ENCODE results near the gene UBE2L3. TPM values are rescaled to one million over a fixed set of nuclear protein-coding genes. Genes with fewer than 3 reads are reported as not detected.
"Not testable (repeated sequence)": the region's sequence is repeated elsewhere in the genome, so short reads cannot be mapped to it uniquely, and the experiment has no call there.

Gene UBE2L3
- total RNA-seq, 4 donors from 2014 or later: 12.1 to 41.6 (median 24.1) TPM

- H3K27me3 ChIP-seq; intact Hi-C loops (cut with DNase I; ENCODE audit: low total_unique reads); H3K4me3 ChIP-seq; H3K4me1 ChIP-seq; H3K36me3 ChIP-seq; DNase-seq; H3K27ac ChIP-seq; H3K9me3 ChIP-seq: not testable (repeated sequence)
Observed at GRCh38 chr22:21559345-21560125, 8.0 kb upstream of the UBE2L3 start.

- intact Hi-C loops (cut with DNase I; ENCODE audit: low total_unique reads); H3K27me3 ChIP-seq; H3K9me3 ChIP-seq; H3K27ac ChIP-seq; H3K36me3 ChIP-seq; H3K4me3 ChIP-seq; H3K4me1 ChIP-seq; DNase-seq: not testable (repeated sequence)
Observed at GRCh38 chr22:21560657-21561056, 6.9 kb upstream of the UBE2L3 start.

- Histone ChIP-seq H3K36me3 (no peaks in the 10 kb centered on the region), H3K4me1 (peaks cover 0 to 5% of the 10 kb centered on the region in 2 donors), H3K9me3 (no peaks in the 10 kb centered on the region), H3K27me3 (no peaks in the 10 kb centered on the region), H3K27ac (no peak overlapping the region), H3K4me3 (no peak overlapping the region)
- TF ChIP-seq POLR2A (IDR thresholded peaks at IDR 0.05) (no peak), CTCF (IDR thresholded peaks at IDR 0.05) (no peak)
- no peak for DNase-seq
- intact Hi-C loops (cut with DNase I; ENCODE audit: low total_unique reads): no loop called here
Observed at GRCh38 chr22:21563912-21564311, 3.6 kb upstream of the UBE2L3 start.

GRCh38 chr22:21564411-21564810, 3.1 kb upstream of the UBE2L3 start:
- no peak for DNase-seq
- Histone ChIP-seq H3K36me3 (no peaks in the 10 kb centered on the region), H3K4me3 (no peak overlapping the region), H3K9me3 (no peaks in the 10 kb centered on the region), H3K4me1 (peaks cover 0 to 8% of the 10 kb centered on the region in 2 donors), H3K27ac (no peak overlapping the region), H3K27me3 (no peaks in the 10 kb centered on the region)
- no peak for TF ChIP-seq CTCF (IDR thresholded peaks at IDR 0.05)
- no peak for TF ChIP-seq POLR2A (IDR thresholded peaks at IDR 0.05)
- intact Hi-C loops (cut with DNase I; ENCODE audit: low total_unique reads): no loop called here

GRCh38 chr22:21568347-21569075, 997 bp downstream of the UBE2L3 start:
- peak overlapping the region; percentile 49 to 56 for H3K4me3 ChIP-seq
- H3K27me3 ChIP-seq: no peaks in the 10 kb centered on the region
- H3K36me3 ChIP-seq: no peaks in the 10 kb centered on the region
- H3K4me1 ChIP-seq: peaks cover 0 to 24% of the 10 kb centered on the region in 2 donors
- H3K27ac ChIP-seq: peak overlapping the region; percentile 77 to 81
- no peak for TF ChIP-seq POLR2A (IDR thresholded peaks at IDR 0.05)
- TF ChIP-seq CTCF (IDR thresholded peaks at IDR 0.05): no peak
- no peak for DNase-seq
- no peaks in the 10 kb centered on the region for H3K9me3 ChIP-seq
- intact Hi-C loops (cut with DNase I; ENCODE audit: low total_unique reads): no loop called here

GRCh38 chr22:21569076-21569427, 1.5 kb downstream of the UBE2L3 start:
- H3K4me1 ChIP-seq: peaks cover 0 to 25% of the 10 kb centered on the region in 2 donors
- intact Hi-C loops (cut with DNase I; ENCODE audit: low total_unique reads); H3K36me3 ChIP-seq; DNase-seq; H3K27ac ChIP-seq; H3K9me3 ChIP-seq; H3K27me3 ChIP-seq: not testable (repeated sequence)
- peak overlapping the region in 1 of 2 donors; percentile 56 for H3K4me3 ChIP-seq
